ENCODE measurements around the gene ARHGEF7. TPM values are rescaled to one million over a fixed set of nuclear protein-coding genes. Genes with fewer than 3 reads are reported as not detected.

ARHGEF7 gene
- polyA plus RNA-seq, 1 experiment = 40.3 TPM

DNA sequence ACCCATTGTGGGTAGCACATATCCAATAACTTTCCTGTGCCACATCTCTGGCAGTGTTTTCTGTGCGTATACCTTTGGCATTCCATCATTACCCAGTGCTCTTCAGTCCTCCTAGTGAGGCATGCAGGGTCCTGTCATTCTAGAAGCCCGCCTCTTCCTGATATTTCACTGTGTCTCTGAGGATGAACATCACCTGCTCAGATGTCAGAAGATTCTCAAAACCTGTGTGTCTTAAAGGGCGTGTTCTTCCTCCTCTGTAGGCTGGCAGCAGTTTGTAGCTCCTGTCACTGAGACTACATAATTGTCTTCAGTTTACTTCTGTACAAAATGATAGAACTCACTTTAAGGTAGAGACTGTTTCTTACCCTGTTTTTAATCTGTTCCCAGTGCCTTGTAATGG, 148.5 kb downstream of the ARHGEF7 start:
- Histone ChIP-seq H3K27me3 (ENCODE audit: control insufficient read depth, insufficient read depth, low read length) (no peaks in the 10 kb centered on the region), H3K4me3 (ENCODE audit: low read depth, low read length) (no peak overlapping the region), H3K9me3 (ENCODE audit: control insufficient read depth, insufficient read depth, low read length) (no peaks in the 10 kb centered on the region), H3K27ac (ENCODE audit: low read depth, low read length) (no peak overlapping the region)
- ChIA-PET POLR2A (no interaction called here), CTCF (interaction anchor here (1.1 kb wide), 1 partner anchor 197 kb away, joined by 3 read pairs; no protein-coding TSS in a partner anchor)
- DNase-seq (ENCODE audit: low read depth, low spot score) = no peak
- TF ChIP-seq, protein P1, sequence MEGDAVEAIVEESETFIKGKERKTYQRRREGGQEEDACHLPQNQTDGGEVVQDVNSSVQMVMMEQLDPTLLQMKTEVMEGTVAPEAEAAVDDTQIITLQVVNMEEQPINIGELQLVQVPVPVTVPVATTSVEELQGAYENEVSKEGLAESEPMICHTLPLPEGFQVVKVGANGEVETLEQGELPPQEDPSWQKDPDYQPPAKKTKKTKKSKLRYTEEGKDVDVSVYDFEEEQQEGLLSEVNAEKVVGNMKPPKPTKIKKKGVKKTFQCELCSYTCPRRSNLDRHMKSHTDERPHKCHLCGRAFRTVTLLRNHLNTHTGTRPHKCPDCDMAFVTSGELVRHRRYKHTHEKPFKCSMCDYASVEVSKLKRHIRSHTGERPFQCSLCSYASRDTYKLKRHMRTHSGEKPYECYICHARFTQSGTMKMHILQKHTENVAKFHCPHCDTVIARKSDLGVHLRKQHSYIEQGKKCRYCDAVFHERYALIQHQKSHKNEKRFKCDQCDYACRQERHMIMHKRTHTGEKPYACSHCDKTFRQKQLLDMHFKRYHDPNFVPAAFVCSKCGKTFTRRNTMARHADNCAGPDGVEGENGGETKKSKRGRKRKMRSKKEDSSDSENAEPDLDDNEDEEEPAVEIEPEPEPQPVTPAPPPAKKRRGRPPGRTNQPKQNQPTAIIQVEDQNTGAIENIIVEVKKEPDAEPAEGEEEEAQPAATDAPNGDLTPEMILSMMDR (IDR thresholded peaks at IDR 0.05; ENCODE audit: low read depth, low read length) = no peak

DNA sequence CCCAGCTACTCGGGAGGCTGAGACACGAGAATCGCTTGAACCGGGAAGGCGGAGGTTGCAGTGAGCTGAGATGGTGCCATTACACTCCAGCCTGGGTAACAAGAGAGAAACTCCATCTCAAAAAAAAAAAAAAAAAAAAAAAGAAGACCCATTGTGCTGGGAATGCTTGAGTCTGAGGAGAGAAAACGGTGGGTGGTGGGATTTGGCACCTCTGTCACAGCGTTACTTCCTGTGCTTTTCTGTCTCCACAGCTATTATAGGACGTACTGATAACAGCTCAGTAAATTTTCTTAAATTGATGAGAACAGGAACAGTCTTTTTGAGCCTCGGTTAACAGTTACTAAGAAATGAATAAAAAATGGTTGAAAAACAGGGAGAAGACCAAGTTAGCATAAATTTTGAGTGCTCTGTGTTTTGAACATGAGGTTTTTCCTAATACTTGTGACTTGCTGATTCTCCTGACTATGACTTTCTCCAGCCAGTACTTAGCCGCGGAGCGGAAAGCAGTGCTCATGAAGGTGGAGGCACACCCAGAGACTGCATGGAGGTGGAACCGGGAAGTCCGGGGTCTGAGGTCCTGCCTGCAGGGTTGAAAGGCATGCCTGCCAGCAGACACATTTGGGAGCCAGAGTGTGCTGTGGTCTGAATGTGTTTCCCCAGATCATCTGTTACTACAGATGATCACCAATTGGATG, 150.0 kb downstream of the ARHGEF7 start:
- POLR2A ChIA-PET = interaction anchor here (1.0 kb wide), 1 partner anchor 16 kb away, joined by 10 read pairs; no protein-coding TSS in a partner anchor
- DNase-seq (ENCODE audit: low read depth, low spot score) = no peak
- TF ChIP-seq, protein P1 (IDR thresholded peaks at IDR 0.05; ENCODE audit: low read depth, low read length) = no peak
- Histone ChIP-seq H3K9me3 (ENCODE audit: control insufficient read depth, insufficient read depth, low read length) (no peaks in the 10 kb centered on the region), H3K27ac (ENCODE audit: low read depth, low read length) (no peak overlapping the region), H3K27me3 (ENCODE audit: control insufficient read depth, insufficient read depth, low read length) (no peaks in the 10 kb centered on the region), H3K4me3 (ENCODE audit: low read depth, low read length) (no peak overlapping the region)
- CTCF ChIA-PET = no interaction called here

DNA sequence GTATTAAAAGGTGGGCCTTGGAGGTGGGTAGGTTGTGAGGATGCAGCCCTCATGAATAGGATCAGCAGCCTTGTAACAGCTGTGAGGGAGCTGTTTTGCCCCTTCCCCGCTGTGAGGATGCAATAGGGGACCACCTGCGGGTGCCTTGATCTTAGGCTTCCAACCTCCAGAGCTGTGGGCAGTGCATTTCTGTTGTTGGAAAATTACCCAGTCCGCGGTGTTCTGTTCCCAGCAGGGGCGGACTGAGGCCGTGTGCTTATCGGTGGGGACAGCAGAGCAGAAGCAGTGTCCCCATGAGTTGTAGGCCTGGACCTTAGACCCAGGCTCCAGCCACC, 150.6 kb downstream of the ARHGEF7 start:
- POLR2A ChIA-PET = no interaction called here
- no peak for DNase-seq (ENCODE audit: low read depth, low spot score)
- CTCF ChIA-PET = no interaction called here
- Histone ChIP-seq H3K4me3 (ENCODE audit: low read depth, low read length) (no peak overlapping the region), H3K27ac (ENCODE audit: low read depth, low read length) (no peak overlapping the region), H3K9me3 (ENCODE audit: control insufficient read depth, insufficient read depth, low read length) (no peaks in the 10 kb centered on the region), H3K27me3 (ENCODE audit: control insufficient read depth, insufficient read depth, low read length) (no peaks in the 10 kb centered on the region)
- TF ChIP-seq, protein P1 (IDR thresholded peaks at IDR 0.05; ENCODE audit: low read depth, low read length) = no peak

DNA sequence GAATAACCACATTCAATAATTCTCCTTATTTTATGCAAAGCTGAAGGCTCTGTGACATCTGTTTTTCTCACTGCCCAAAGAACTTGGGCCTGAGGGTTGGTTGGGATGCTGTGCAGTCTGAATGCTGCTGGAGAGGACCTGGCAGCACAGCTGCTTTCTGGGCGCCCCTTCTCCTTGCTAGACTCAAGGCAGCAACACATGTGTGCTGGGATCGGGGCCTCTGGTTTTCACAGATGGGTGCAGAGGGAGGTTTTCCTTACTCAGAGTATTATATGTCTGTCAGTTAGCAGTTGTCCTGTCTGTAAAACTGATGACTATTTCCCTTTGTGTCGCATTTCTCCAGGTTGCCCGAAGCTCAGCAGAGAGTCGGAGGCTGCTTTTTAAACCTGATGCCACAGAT, 152.1 kb downstream of the ARHGEF7 start:
- TF ChIP-seq, protein P1 (IDR thresholded peaks at IDR 0.05; ENCODE audit: low read depth, low read length) = no peak
- peak overlapping the region; percentile 68 for H3K27ac ChIP-seq (ENCODE audit: low read depth, low read length)
- no peak overlapping the region; the same call in 1 of the 2 replicates for H3K4me3 ChIP-seq (ENCODE audit: low read depth, low read length)
- H3K27me3 ChIP-seq (ENCODE audit: control insufficient read depth, insufficient read depth, low read length) = no peaks in the 10 kb centered on the region
- no peak for DNase-seq (ENCODE audit: low read depth, low spot score)
- ChIA-PET POLR2A (interaction anchor here (0.6 to 2.1 kb wide), 3 partner anchors 13 to 526 kb away, joined by 4 to 7 read pairs (median 4); no protein-coding TSS in a partner anchor), CTCF (interaction anchor here (1.1 kb wide), 1 partner anchor 199 kb away, joined by 4 read pairs; no protein-coding TSS in a partner anchor)
- H3K9me3 ChIP-seq (ENCODE audit: control insufficient read depth, insufficient read depth, low read length) = no peaks in the 10 kb centered on the region

DNA sequence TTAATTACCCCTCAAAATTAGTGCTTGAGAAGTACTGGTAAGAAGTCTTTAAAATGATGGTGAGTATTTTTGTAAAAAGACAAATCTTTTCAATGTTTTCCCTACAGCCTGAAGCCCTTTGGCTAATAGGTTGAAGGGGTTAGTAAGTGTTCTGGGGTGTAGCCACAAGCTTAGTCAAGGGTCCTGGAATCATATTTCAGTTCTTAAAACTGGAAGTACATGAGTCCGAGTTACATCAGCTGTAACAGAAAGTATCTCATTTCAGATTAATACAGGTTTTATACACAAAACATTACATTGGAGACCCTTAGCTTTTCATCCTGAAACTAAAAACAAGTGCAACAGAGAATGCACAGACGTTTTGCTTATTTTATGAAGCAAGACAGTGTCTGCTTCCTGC, 152.7 kb downstream of the ARHGEF7 start:
- no peaks in the 10 kb centered on the region for H3K9me3 ChIP-seq (ENCODE audit: control insufficient read depth, insufficient read depth, low read length)
- TF ChIP-seq, protein P1 (IDR thresholded peaks at IDR 0.05; ENCODE audit: low read depth, low read length) = no peak
- POLR2A ChIA-PET = interaction anchor here (0.6 to 2.1 kb wide), 4 partner anchors 12 to 527 kb away, joined by 3 to 7 read pairs (median 4); no protein-coding TSS in a partner anchor
- H3K4me3 ChIP-seq (ENCODE audit: low read depth, low read length) = no peak overlapping the region
- CTCF ChIA-PET = interaction anchor here (1.1 kb wide), 1 partner anchor 200 kb away, joined by 4 read pairs; no protein-coding TSS in a partner anchor
- H3K27ac ChIP-seq (ENCODE audit: low read depth, low read length) = peak overlapping the region; percentile 68
- DNase-seq (ENCODE audit: low read depth, low spot score) = peak; percentile 34
- H3K27me3 ChIP-seq (ENCODE audit: control insufficient read depth, insufficient read depth, low read length) = no peaks in the 10 kb centered on the region

Measured in AG04450 (cell line).